ENCODE results near the gene CATSPER1. TPM values are rescaled to one million over a fixed set of nuclear protein-coding genes. Genes with fewer than 3 reads are reported as not detected.

Gene CATSPER1
- total and polyA plus RNA-seq, 2 of the 13 experiments (the other 11 are each of a cell fraction or from before 2014, with no cell fraction given): 0.17 TPM; not detected in 1

- TF ChIP-seq, protein P1, sequence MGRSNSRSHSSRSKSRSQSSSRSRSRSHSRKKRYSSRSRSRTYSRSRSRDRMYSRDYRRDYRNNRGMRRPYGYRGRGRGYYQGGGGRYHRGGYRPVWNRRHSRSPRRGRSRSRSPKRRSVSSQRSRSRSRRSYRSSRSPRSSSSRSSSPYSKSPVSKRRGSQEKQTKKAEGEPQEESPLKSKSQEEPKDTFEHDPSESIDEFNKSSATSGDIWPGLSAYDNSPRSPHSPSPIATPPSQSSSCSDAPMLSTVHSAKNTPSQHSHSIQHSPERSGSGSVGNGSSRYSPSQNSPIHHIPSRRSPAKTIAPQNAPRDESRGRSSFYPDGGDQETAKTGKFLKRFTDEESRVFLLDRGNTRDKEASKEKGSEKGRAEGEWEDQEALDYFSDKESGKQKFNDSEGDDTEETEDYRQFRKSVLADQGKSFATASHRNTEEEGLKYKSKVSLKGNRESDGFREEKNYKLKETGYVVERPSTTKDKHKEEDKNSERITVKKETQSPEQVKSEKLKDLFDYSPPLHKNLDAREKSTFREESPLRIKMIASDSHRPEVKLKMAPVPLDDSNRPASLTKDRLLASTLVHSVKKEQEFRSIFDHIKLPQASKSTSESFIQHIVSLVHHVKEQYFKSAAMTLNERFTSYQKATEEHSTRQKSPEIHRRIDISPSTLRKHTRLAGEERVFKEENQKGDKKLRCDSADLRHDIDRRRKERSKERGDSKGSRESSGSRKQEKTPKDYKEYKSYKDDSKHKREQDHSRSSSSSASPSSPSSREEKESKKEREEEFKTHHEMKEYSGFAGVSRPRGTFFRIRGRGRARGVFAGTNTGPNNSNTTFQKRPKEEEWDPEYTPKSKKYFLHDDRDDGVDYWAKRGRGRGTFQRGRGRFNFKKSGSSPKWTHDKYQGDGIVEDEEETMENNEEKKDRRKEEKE (IDR thresholded peaks at IDR 0.05): no peak
- TF ChIP-seq ZBTB42 (CRISPR knock-in tag; IDR thresholded peaks at IDR 0.05): no peak
- TF ChIP-seq MEIS2 (CRISPR knock-in tag; IDR thresholded peaks at IDR 0.05): peak; percentile 32; the same call in 1 of the 2 replicates
- peak; percentile 79; the same call in 1 of the 2 replicates for TF ChIP-seq ZNF775 (CRISPR knock-in tag; IDR thresholded peaks at IDR 0.05; ENCODE audit: borderline replicate concordance)
- TF ChIP-seq ARID2 (CRISPR knock-in tag; IDR thresholded peaks at IDR 0.05; ENCODE audit: borderline replicate concordance): no peak
- TF ChIP-seq DNMT1 (CRISPR knock-in tag; IDR thresholded peaks at IDR 0.05): peak; percentile 75; the same call in 1 of the 2 replicates
- peak; percentile 93 for TF ChIP-seq PHF21A (CRISPR knock-in tag; IDR thresholded peaks at IDR 0.05)
- TF ChIP-seq CAMTA2 (CRISPR knock-in tag; IDR thresholded peaks at IDR 0.05; ENCODE audit: borderline replicate concordance): 0 out of 2 replicates have a peak, but pooled peaks have one; percentile 75
- TF ChIP-seq NONO (IDR thresholded peaks at IDR 0.05): no peak
- TF ChIP-seq NONO (CRISPR knock-in tag; conservative IDR thresholded peaks at IDR 0.05): peak; percentile 87
- TF ChIP-seq HCFC1 (IDR thresholded peaks at IDR 0.05; ENCODE audit: low read depth, low read length): peak; percentile 78
- TF ChIP-seq ARID3A (IDR thresholded peaks at IDR 0.05; ENCODE audit: low read depth, low read length): no peak
- no peak; the same call in 1 of the 2 replicates for TF ChIP-seq ZNF446 (CRISPR knock-in tag; IDR thresholded peaks at IDR 0.05)
- no peak for TF ChIP-seq ZBTB49 (CRISPR knock-in tag; IDR thresholded peaks at IDR 0.05; ENCODE audit: borderline replicate concordance)
- TF ChIP-seq HBP1 (CRISPR knock-in tag; IDR thresholded peaks at IDR 0.05; ENCODE audit: low read depth): no peak
- TF ChIP-seq SIN3A (IDR thresholded peaks at IDR 0.05; ENCODE audit: borderline replicate concordance, low read depth, low read length): peak; percentile 67
- TF ChIP-seq JARID2 (CRISPR knock-in tag; IDR thresholded peaks at IDR 0.05; ENCODE audit: insufficient replicate concordance): peak; percentile 77
- TF ChIP-seq ZNF605 (CRISPR knock-in tag; IDR thresholded peaks at IDR 0.05): peak; percentile 84
- TF ChIP-seq MYPOP (CRISPR knock-in tag; IDR thresholded peaks at IDR 0.05): no peak
- no peak for TF ChIP-seq ATM (IDR thresholded peaks at IDR 0.05; ENCODE audit: borderline replicate concordance)
Observed at GRCh38 chr11:66001942-66002647, 24.2 kb downstream of the CATSPER1 start, which contains the start of the genes BANF1 and EIF1AD (continued).
